Measurements from ENCODE around the gene BNIP5.

DNA sequence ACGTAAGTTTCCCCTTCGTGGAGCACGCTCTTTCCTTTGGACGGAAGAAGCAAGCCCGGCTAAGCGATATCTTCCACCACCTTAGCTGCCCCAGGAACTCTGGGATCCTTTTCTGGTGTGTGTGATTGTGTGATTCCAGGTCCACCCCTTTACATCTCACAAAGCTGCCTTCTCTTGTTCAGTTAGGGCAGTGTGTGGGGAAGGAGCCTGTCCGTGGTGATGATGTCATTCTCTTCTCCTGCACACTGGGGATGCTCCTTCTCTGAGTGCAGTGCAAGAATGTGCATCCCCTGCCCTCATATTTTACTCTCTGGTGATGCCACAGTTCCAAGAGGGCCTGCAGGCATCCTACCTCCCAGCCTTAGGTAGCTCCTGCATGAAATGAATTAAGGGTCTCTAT is 30.3 kb downstream of the BNIP5 start:
- TF ChIP-seq, protein P1, sequence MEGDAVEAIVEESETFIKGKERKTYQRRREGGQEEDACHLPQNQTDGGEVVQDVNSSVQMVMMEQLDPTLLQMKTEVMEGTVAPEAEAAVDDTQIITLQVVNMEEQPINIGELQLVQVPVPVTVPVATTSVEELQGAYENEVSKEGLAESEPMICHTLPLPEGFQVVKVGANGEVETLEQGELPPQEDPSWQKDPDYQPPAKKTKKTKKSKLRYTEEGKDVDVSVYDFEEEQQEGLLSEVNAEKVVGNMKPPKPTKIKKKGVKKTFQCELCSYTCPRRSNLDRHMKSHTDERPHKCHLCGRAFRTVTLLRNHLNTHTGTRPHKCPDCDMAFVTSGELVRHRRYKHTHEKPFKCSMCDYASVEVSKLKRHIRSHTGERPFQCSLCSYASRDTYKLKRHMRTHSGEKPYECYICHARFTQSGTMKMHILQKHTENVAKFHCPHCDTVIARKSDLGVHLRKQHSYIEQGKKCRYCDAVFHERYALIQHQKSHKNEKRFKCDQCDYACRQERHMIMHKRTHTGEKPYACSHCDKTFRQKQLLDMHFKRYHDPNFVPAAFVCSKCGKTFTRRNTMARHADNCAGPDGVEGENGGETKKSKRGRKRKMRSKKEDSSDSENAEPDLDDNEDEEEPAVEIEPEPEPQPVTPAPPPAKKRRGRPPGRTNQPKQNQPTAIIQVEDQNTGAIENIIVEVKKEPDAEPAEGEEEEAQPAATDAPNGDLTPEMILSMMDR (IDR thresholded peaks at IDR 0.05) = no peak
- no peak for TF ChIP-seq POLR2A (IDR thresholded peaks at IDR 0.05)
